Spleen (tissue), 11 donors: ENCODE measurements around the gene EFCAB13. TPM values are rescaled to one million over a fixed set of nuclear protein-coding genes. Genes with fewer than 3 reads are reported as not detected.

ENCODE experiments used
- DNase-seq: peaks from one replicate; pipeline ENCODE4 v3.0.0-alpha.2; 2020
- H3K27ac ChIP-seq, 8 donors: fragments of 200-600 bp; sonication (generic) in 7 of 8; 1 replicate in 4 of 8; 2 replicates in 4 of 8; pipeline versions ENCODE4 v1.5.0 to v1.8.0; 2016 to 2021; ENCODE audit warnings: inconsistent platforms in 4 of 8, mild to moderate bottlenecking in 4 of 8, moderate library complexity in 1 of 8
- H3K27me3 ChIP-seq, 7 donors: fragments of 200-600 bp; sonication (generic) in 6 of 7; replicated peaks in 1 of 7; 1 replicate in 4 of 7; 2 replicates in 3 of 7; pipeline versions ENCODE4 v1.5.0 to v1.8.0; 2016 to 2021; ENCODE audit warnings: inconsistent platforms in 3 of 7, mild to moderate bottlenecking in 1 of 7
- H3K36me3 ChIP-seq, 6 donors: fragments of 200-600 bp; sonication (generic) in 5 of 6; 1 replicate in 4 of 6; 2 replicates in 2 of 6; pipeline versions ENCODE4 v1.5.0 to v1.8.0; 2016 to 2021; ENCODE audit warnings: inconsistent platforms in 2 of 6
- H3K4me1 ChIP-seq, 6 donors: fragments of 200-600 bp; sonication (generic) in 5 of 6; 1 replicate in 3 of 6; 2 replicates in 3 of 6; pipeline versions ENCODE4 v1.5.0 to v1.8.0; 2016 to 2021; ENCODE audit warnings: inconsistent platforms in 3 of 6
- H3K4me3 ChIP-seq, 8 donors: fragments of 200-600 bp; sonication (generic) in 7 of 8; 1 replicate in 4 of 8; 2 replicates in 4 of 8; pipeline versions ENCODE4 v1.5.0 to v1.8.0; 2016 to 2021; ENCODE audit warnings: inconsistent platforms in 4 of 8, mild to moderate bottlenecking in 4 of 8, moderate library complexity in 2 of 8
- H3K9me3 ChIP-seq, 8 donors: fragments of 200-600 bp; sonication (generic) in 7 of 8; 1 replicate in 4 of 8; 2 replicates in 4 of 8; pipeline versions ENCODE4 v1.5.0 to v1.8.0; 2016 to 2021; ENCODE audit warnings: inconsistent platforms in 4 of 8
- POLR2A ChIP-seq, 3 donors: fragments of 450-650 bp; IDR thresholded peaks; one replicate each; pipeline ENCODE4 v1.5.1; 2017; ENCODE audit warnings: antibody characterized with exemption in 3 of 3, mild to moderate bottlenecking in 1 of 3
- POLR2AphosphoS5 ChIP-seq, 3 donors: sonication (generic); formaldehyde crosslinking; IDR thresholded peaks; one replicate each; pipeline ENCODE4 v1.5.1; 2017; ENCODE audit warnings: antibody characterized with exemption in 3 of 3
- WGBS, 5 donors: extraction: QIAGEN DNeasy Blood & Tissue Kit in 3 of 5; methylation state at CpG; one replicate each; pipeline versions ENCODE4 v1.1.5 to v1.1.7; 2013 to 2018; 5-methylcytosine and 5-hydroxymethylcytosine counted together
- intact Hi-C: fragments of 100-400 bp; cut with DNase I; formaldehyde crosslinking; loops from one replicate; pipeline ENCODE4 v1.15.0; 2023; ENCODE audit warnings: low total_unique reads
- polyA plus RNA-seq, 3 donors: library from polyadenylated mRNA; stranded (reverse); fragments of 200-250 nt; gene quantifications; one replicate each; pipeline ENCODE4 v1.2.1, GENCODE V29; 2013
- total RNA-seq, 7 donors: library from RNA; depleted of rRNA in 3 of 7; stranded (reverse); fragments of >200 nt in 3 of 7; fragmentation: NEBNext Ultra II Directional in 4 of 7; extraction: Animal tissue kit (Norgen Biotek cat#: 25700) in 4 of 7; gene quantifications; one replicate each; pipeline versions ENCODE4 v1.1.0 to v1.2.1, GENCODE V29; 2016 to 2021
- TF ChIP-seq, protein P1 (sequence below), 11 experiments: fragments of 200-600 bp in 7 of 11; fragments of 450-650 bp in 4 of 11; sonication (generic) in 4 of 11; IDR thresholded peaks in 8 of 11; conservative IDR thresholded peaks in 3 of 11; 1 replicate in 7 of 11; 2 replicates in 4 of 11; pipeline versions ENCODE4 v1.4.0 to v1.8.0; 2016 to 2021; ENCODE audit warnings: antibody characterized with exemption in 11 of 11, inconsistent platforms in 4 of 11, mild to moderate bottlenecking in 1 of 11
- donor health status: healthy with polysubstance abuse.
- donor health status: DM: no; HTN: no; CAD: no; lungs with moderate emphysema.
- donor health status: DM: no; HTN: no; CAD: no.
- donor health status: Bipolar disorder and iron deficiency.
- donor health status: healthy.
- donor health status: DM: no; HTN: no; CAD: no.
- donor health status: DM: yes; HTN: yes; CAD: no.

EFCAB13 gene
- total and polyA plus RNA-seq, 10 donors = 1.4 to 18.6 (median 12.4) TPM

DNA sequence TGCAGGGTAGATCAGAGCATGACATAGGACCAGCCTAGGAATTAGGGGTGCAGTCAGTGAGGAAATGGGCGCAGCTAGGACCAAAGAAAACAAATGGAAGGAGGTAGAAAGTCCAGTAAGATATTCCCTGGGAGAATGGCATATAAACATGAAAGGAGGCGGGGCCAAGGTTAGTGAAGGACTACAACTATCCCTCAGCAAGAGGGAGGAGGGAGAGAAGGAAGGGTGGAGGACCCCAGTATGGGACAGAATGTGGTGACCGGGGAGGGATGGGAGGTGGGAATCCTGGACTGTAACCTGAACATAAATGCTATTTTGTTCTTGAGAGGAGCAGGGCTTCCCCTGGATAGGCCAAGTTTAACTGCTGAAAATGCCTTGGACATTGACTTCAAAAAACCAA lies 47.3 kb upstream of the EFCAB13 start:
- H3K36me3 ChIP-seq = no peaks in the 10 kb centered on the region
- WGBS, 5 donors = 82 to 98% (median 87%) methylated on average over 3 of the region's 3 CpGs
- H3K4me1 ChIP-seq = peaks cover 21 to 72% (median 48%) of the 10 kb centered on the region in 6 donors
- no peak for TF ChIP-seq POLR2AphosphoS5 (IDR thresholded peaks at IDR 0.05)
- TF ChIP-seq, protein P1, sequence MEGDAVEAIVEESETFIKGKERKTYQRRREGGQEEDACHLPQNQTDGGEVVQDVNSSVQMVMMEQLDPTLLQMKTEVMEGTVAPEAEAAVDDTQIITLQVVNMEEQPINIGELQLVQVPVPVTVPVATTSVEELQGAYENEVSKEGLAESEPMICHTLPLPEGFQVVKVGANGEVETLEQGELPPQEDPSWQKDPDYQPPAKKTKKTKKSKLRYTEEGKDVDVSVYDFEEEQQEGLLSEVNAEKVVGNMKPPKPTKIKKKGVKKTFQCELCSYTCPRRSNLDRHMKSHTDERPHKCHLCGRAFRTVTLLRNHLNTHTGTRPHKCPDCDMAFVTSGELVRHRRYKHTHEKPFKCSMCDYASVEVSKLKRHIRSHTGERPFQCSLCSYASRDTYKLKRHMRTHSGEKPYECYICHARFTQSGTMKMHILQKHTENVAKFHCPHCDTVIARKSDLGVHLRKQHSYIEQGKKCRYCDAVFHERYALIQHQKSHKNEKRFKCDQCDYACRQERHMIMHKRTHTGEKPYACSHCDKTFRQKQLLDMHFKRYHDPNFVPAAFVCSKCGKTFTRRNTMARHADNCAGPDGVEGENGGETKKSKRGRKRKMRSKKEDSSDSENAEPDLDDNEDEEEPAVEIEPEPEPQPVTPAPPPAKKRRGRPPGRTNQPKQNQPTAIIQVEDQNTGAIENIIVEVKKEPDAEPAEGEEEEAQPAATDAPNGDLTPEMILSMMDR (IDR thresholded peaks at IDR 0.05 in 8 of 11, conservative IDR thresholded peaks at IDR 0.05 in 3 of 11) = no peak
- TF ChIP-seq POLR2A (IDR thresholded peaks at IDR 0.05) = no peak
- DNase-seq = no peak
- H3K4me3 ChIP-seq = no peak overlapping the region
- peak overlapping the region in 7 of 8 donors; percentile 0 to 83 (median 59) for H3K27ac ChIP-seq
- no peaks in the 10 kb centered on the region for H3K9me3 ChIP-seq
- intact Hi-C loops = no loop called here
- H3K27me3 ChIP-seq = no peaks in the 10 kb centered on the region

DNA sequence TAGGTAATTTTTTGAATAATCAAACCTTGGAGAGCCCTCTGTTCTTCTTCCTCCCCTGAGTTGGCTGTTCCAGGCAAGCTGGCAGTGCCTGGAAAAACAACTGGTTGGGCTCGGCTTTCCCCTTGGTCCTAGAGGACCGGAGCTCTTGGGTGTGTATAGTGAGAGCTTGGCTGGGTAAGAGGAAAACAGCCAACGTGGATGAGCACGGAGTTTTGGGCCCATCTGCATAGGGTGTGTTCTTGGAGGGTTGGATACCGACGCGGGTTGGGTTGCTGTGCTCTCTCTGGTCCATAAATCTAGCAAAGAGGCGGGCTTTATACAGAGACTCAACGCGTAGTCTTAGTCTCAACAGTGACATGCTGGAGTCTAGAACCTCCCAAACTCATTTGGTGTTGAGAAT lies 46.9 kb upstream of the EFCAB13 start:
- Histone ChIP-seq H3K27me3 (no peaks in the 10 kb centered on the region), H3K4me3 (no peak overlapping the region), H3K9me3 (no peaks in the 10 kb centered on the region), H3K4me1 (peaks cover 21 to 76% (median 48%) of the 10 kb centered on the region in 6 donors), H3K27ac (peak overlapping the region in 7 of 8 donors; percentile 0 to 83 (median 59)), H3K36me3 (no peaks in the 10 kb centered on the region)
- WGBS, 5 donors = 61 to 72% (median 67%) methylated on average over 10 of the region's 10 CpGs
- DNase-seq = no peak
- TF ChIP-seq POLR2AphosphoS5 (IDR thresholded peaks at IDR 0.05) = no peak
- intact Hi-C loops = no loop called here

DNA sequence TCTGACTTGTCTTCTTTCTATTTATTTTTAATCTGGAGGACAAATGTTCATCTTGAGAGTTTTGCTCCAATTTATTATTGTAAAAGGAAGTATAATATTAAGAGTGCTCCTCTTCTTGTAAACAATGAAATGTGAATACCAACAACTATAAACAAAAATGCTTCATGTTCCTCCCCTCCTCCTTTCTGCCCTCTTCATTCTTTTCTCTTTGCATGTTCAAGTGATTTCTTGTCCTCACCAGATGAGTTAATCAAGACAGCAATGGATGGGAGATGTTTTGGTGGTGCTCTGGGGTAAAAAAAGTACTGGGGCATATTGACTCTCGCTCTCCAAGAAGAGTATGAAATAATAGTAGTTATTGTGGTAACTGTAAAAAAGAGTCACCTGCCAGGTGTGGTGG lies 45.8 kb upstream of the EFCAB13 start:
- Histone ChIP-seq H3K4me1 (peaks cover 21 to 77% (median 48%) of the 10 kb centered on the region in 6 donors), H3K4me3 (no peak overlapping the region), H3K27me3 (no peaks in the 10 kb centered on the region), H3K36me3 (no peaks in the 10 kb centered on the region), H3K27ac (peak overlapping the region in 7 of 8 donors; percentile 48 to 83 (median 64)), H3K9me3 (no peaks in the 10 kb centered on the region)
- DNase-seq = no peak
- WGBS, 5 donors = 88 to 99% (median 90%) methylated on average over 1 of the region's 1 CpG
- no peak for TF ChIP-seq POLR2AphosphoS5 (IDR thresholded peaks at IDR 0.05)
- TF ChIP-seq, protein P1 (IDR thresholded peaks at IDR 0.05 in 8 of 11, conservative IDR thresholded peaks at IDR 0.05 in 3 of 11) = no peak
- intact Hi-C loops = no loop called here

DNA sequence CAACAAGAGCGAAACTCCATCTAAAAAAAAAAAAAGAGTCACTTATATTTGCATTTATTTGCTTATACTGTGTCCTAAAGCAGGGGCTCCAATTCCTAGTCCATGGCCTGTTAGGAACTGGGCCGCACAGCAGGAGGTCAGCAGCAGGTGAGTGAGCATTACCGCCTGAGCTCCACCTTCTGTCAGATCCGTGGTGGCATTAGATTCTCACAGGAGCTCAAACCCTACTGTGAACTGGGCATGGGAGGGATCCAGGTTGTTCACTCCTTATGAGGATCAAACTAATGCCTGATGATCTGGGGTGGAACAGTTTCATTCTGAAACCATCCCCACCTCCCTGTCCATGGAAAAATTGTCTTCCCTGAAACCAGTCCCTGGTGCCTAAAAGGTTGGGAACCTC lies 45.2 kb upstream of the EFCAB13 start:
- peaks cover 21 to 73% (median 48%) of the 10 kb centered on the region in 6 donors for H3K4me1 ChIP-seq

More for the DNA sequence above, 45.2 kb upstream of the EFCAB13 start:
- Histone ChIP-seq H3K27me3 (no peaks in the 10 kb centered on the region), H3K9me3 (no peaks in the 10 kb centered on the region), H3K27ac (peak overlapping the region; percentile 43 to 83 (median 62)), H3K36me3 (no peaks in the 10 kb centered on the region), H3K4me3 (peak overlapping the region in 1 of 8 donors; percentile 12)
- intact Hi-C loops = no loop called here
- WGBS, 5 donors = 80 to 93% (median 83%) methylated on average over 4 of the region's 4 CpGs
- TF ChIP-seq POLR2AphosphoS5 (IDR thresholded peaks at IDR 0.05) (no peak), POLR2A (IDR thresholded peaks at IDR 0.05) (no peak)
- TF ChIP-seq, protein P1 (IDR thresholded peaks at IDR 0.05 in 8 of 11, conservative IDR thresholded peaks at IDR 0.05 in 3 of 11) = no peak
- no peak for DNase-seq
